PC-9 (cell line): ENCODE results near the gene MAPK10.

Experiments used
- EZH2 ChIP-seq: fragments of 200-600 bp; sonication (generic); IDR thresholded peaks from 2 replicates; pipeline ENCODE4 v1.8.0; 2017; ENCODE audit warnings: antibody characterized with exemption, low read depth
- TF ChIP-seq, protein P1 (sequence below): fragments of 200-600 bp; sonication (generic); conservative IDR thresholded peaks from 2 replicates; pipeline ENCODE4 v1.6.1; 2017; ENCODE audit warnings: mixed run types, antibody characterized with exemption, mild to moderate bottlenecking, moderate library complexity

- TF ChIP-seq, protein P1, sequence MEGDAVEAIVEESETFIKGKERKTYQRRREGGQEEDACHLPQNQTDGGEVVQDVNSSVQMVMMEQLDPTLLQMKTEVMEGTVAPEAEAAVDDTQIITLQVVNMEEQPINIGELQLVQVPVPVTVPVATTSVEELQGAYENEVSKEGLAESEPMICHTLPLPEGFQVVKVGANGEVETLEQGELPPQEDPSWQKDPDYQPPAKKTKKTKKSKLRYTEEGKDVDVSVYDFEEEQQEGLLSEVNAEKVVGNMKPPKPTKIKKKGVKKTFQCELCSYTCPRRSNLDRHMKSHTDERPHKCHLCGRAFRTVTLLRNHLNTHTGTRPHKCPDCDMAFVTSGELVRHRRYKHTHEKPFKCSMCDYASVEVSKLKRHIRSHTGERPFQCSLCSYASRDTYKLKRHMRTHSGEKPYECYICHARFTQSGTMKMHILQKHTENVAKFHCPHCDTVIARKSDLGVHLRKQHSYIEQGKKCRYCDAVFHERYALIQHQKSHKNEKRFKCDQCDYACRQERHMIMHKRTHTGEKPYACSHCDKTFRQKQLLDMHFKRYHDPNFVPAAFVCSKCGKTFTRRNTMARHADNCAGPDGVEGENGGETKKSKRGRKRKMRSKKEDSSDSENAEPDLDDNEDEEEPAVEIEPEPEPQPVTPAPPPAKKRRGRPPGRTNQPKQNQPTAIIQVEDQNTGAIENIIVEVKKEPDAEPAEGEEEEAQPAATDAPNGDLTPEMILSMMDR = no peak
- no peak for TF ChIP-seq EZH2
Measured at GRCh38 chr4:86344127-86344526, 15.7 kb downstream of the MAPK10 start.
